Loucy (cell line): Measurements from ENCODE around the gene CCR7.

Source experiments
- H2AFZ ChIP-seq: fragments of 200-600 bp; sonication (generic); 2 replicates; pipeline ENCODE4 v1.6.0; 2016; ENCODE audit warnings: antibody characterized with exemption, mild to moderate bottlenecking, low read length, moderate library complexity
- H3F3A ChIP-seq: fragments of 200-600 bp; 2 replicates; pipeline ENCODE4 v1.6.0; 2016; ENCODE audit warnings: antibody characterized with exemption, low read depth, mild to moderate bottlenecking
- H3K27me3 ChIP-seq: fragments of 200-600 bp; sonication (generic); 2 replicates; pipeline ENCODE4 v1.6.1; 2014; ENCODE audit warnings: low read length, mild to moderate bottlenecking; ENCODE audit not compliant: insufficient read depth, poor library complexity, severe bottlenecking
- H3K36me3 ChIP-seq: fragments of 200-600 bp; sonication (generic); 2 replicates; pipeline ENCODE4 v1.6.1; 2016; ENCODE audit warnings: low read length; ENCODE audit not compliant: insufficient read depth
- H3K4me1 ChIP-seq: fragments of 200-600 bp; sonication (generic); 2 replicates; pipeline ENCODE4 v1.5.1; 2014; ENCODE audit warnings: low read length, mild to moderate bottlenecking; ENCODE audit not compliant: insufficient read depth, poor library complexity, severe bottlenecking
- H3K4me2 ChIP-seq: fragments of 200-600 bp; sonication (generic); 2 replicates; pipeline ENCODE4 v1.6.0; 2014; ENCODE audit warnings: antibody characterized with exemption, low read length, low read depth, mild to moderate bottlenecking; ENCODE audit not compliant: poor library complexity, severe bottlenecking
- H3K4me3 ChIP-seq: fragments of 200-600 bp; sonication (generic); 2 replicates; pipeline ENCODE4 v1.5.1; 2014; ENCODE audit warnings: low read length, mild to moderate bottlenecking, mixed read lengths; ENCODE audit not compliant: poor library complexity, severe bottlenecking
- H3K79me2 ChIP-seq: fragments of 200-600 bp; sonication (generic); 2 replicates; pipeline ENCODE4 v1.6.1; 2014; ENCODE audit warnings: low read length; ENCODE audit not compliant: insufficient read depth
- H3K9ac ChIP-seq: fragments of 200-600 bp; sonication (generic); 2 replicates; pipeline ENCODE4 v1.6.0; 2014; ENCODE audit warnings: mild to moderate bottlenecking, low read depth, low read length, moderate library complexity; ENCODE audit not compliant: poor library complexity, severe bottlenecking
- H3K9me2 ChIP-seq: fragments of 200-600 bp; sonication (generic); replicated peaks from 2 replicates; pipeline ENCODE4 v1.6.1; 2016; ENCODE audit warnings: low read depth, low read length, mixed read lengths
- H3K9me3 ChIP-seq: fragments of 200-600 bp; sonication (generic); 2 replicates; pipeline ENCODE4 v1.6.1; 2014; ENCODE audit warnings: mild to moderate bottlenecking, antibody characterized with exemption, low read length, low read depth; ENCODE audit not compliant: insufficient read depth
- H4K20me1 ChIP-seq: fragments of 200-600 bp; sonication (generic); 2 replicates; pipeline ENCODE4 v1.6.0; 2014; ENCODE audit warnings: antibody characterized with exemption, low read length, mild to moderate bottlenecking; ENCODE audit not compliant: insufficient read depth, poor library complexity, severe bottlenecking
- EZH2phosphoT487 ChIP-seq: fragments of 200-600 bp; IDR thresholded peaks from 2 replicates; pipeline ENCODE4 v1.6.1; 2018; ENCODE audit warnings: antibody characterized with exemption, mild to moderate bottlenecking, moderate library complexity, borderline replicate concordance
- TF ChIP-seq, protein P1 (sequence below): fragments of 200-600 bp; sonication (generic); conservative IDR thresholded peaks from 2 replicates; pipeline ENCODE4 v1.5.1; 2014; ENCODE audit warnings: mild to moderate bottlenecking, antibody characterized with exemption, low read length

CCR7 gene

DNA sequence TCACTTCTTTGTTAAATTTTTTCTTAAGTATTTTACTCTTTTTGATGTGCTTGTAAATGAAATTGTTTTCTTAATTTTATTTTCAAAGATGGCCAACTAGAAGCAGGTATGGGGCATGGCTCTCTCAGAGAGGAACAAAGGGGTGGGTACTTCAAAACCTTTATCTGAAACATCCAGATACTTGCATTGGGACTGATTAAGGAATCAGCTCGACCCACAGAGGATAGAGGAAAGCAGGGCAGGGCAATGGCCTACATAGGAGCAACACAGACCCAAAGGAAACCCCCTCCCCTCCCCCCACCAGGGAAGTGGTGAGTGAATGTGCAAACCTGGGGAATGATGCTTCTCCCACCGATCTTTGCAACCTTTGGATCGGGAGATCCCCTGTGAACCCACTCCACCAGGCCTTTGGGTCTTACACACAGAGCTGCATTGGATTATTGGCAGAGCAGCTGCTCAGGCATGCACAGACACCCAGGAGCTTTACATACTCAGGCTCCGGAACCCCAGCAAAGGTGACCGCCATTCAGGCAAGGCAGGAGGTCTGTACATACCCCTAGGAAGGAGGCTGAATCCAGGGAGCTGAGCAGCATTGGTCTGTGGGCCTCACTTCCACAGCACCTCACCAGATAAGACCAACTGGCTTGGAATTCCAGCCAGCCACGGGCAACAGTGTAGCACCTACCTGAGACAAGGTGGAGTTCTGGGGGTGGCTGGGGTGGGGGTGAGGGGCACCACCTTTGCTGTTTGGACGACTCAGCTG lies 3.0 kb upstream of the CCR7 start:
- Histone ChIP-seq H3K4me2 (no peak overlapping the region), H3K79me2 (peaks cover 18% of the 10 kb centered on the region), H2AFZ (no peak overlapping the region), H3F3A (no peaks in the 10 kb centered on the region), H3K4me3 (no peak overlapping the region), H3K36me3 (no peaks in the 10 kb centered on the region), H4K20me1 (no peaks in the 10 kb centered on the region), H3K9ac (no peak overlapping the region), H3K9me2 (no peaks in the 10 kb centered on the region), H3K9me3 (no peaks in the 10 kb centered on the region), H3K27me3 (no peaks in the 10 kb centered on the region), H3K4me1 (peaks cover 30% of the 10 kb centered on the region)
- TF ChIP-seq, protein P1, sequence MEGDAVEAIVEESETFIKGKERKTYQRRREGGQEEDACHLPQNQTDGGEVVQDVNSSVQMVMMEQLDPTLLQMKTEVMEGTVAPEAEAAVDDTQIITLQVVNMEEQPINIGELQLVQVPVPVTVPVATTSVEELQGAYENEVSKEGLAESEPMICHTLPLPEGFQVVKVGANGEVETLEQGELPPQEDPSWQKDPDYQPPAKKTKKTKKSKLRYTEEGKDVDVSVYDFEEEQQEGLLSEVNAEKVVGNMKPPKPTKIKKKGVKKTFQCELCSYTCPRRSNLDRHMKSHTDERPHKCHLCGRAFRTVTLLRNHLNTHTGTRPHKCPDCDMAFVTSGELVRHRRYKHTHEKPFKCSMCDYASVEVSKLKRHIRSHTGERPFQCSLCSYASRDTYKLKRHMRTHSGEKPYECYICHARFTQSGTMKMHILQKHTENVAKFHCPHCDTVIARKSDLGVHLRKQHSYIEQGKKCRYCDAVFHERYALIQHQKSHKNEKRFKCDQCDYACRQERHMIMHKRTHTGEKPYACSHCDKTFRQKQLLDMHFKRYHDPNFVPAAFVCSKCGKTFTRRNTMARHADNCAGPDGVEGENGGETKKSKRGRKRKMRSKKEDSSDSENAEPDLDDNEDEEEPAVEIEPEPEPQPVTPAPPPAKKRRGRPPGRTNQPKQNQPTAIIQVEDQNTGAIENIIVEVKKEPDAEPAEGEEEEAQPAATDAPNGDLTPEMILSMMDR, result no peak
- TF ChIP-seq EZH2phosphoT487, result no peak

DNA sequence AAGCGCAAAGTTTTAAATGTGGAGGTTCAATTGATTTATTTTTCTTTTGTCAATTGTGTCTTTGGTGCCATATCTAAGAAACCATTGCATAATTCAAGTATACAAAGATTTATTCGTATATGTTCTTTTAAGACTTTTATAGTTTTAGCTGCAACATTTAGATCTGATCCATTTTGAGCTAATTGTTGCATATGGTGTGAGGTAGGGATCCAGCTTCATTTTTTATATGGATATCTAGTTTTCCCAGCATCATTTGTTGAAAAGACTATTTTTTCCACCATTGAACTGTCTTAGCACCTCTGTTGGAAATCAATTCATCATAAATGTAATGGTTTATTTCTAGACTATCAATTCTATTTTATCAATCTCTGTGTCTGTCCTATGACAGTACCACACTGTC lies 2.1 kb upstream of the CCR7 start:
- Histone ChIP-seq H4K20me1 (no peaks in the 10 kb centered on the region), H3K4me1 (peaks cover 39% of the 10 kb centered on the region), H3K27me3 (no peaks in the 10 kb centered on the region), H3K9ac (no peak overlapping the region), H3K79me2 (peaks cover 27% of the 10 kb centered on the region), H3K4me3 (no peak overlapping the region), H3F3A (no peaks in the 10 kb centered on the region), H3K4me2 (no peak overlapping the region), H3K9me2 (no peaks in the 10 kb centered on the region), H2AFZ (no peak overlapping the region), H3K9me3 (no peaks in the 10 kb centered on the region), H3K36me3 (no peaks in the 10 kb centered on the region)
- TF ChIP-seq, protein P1, result no peak
- no peak for TF ChIP-seq EZH2phosphoT487

DNA sequence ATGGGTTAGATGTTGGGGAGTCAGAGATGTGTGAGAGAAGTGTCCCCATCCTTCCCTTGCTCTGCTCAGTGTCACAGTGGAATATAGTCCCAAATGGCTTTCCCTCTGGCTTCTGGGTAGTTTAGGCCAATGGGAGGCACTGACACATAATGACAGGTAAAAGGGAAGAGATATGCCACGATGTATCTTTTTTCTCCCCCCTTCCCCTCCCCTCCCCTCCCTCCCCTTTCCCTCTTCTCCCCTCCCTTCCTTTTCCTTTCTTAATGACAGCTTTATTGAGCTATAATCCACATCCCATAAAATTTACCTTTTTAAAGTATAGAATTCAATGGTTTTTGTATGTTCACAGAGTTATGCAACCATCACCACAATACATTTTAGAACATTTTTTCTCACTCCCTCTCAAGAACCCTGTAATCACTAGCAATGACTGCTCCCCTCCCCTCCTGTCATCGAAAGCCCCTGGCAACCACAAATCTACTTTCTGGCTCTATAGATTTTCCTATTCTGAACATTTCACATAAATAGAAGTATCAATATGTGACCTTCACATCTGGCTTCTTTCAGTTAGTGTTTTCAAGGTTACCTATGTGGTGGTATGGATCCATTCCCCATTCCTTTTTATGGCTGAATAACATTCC lies 617 bp upstream of the CCR7 start:
- peak overlapping the region; percentile 96 for H3K4me2 ChIP-seq
- H3K4me3 ChIP-seq, result peak overlapping the region; percentile 77
- no peak for TF ChIP-seq EZH2phosphoT487
- TF ChIP-seq, protein P1, result no peak

More for the DNA sequence above, 617 bp upstream of the CCR7 start:
- Histone ChIP-seq H3K79me2 (peaks cover 41% of the 10 kb centered on the region), H3K36me3 (no peaks in the 10 kb centered on the region), H3K9me3 (no peaks in the 10 kb centered on the region), H3K4me1 (peaks cover 53% of the 10 kb centered on the region), H3F3A (peaks cover 6% of the 10 kb centered on the region; the same call in 1 of the 2 replicates), H2AFZ (0 out of 2 replicates have a peak overlapping the region, but pooled peaks have one; percentile 32), H3K27me3 (no peaks in the 10 kb centered on the region), H3K9ac (peak overlapping the region; percentile 82), H4K20me1 (no peaks in the 10 kb centered on the region), H3K9me2 (no peaks in the 10 kb centered on the region)
